Breast epithelium (tissue), 3 donors: Measurements from ENCODE around the gene MYLK.

ENCODE experiments used
- CTCF ChIP-seq, 3 donors: fragments of 450-650 bp; IDR thresholded peaks; one replicate each; pipeline ENCODE4 v1.5.1; 2016 to 2017; ENCODE audit warnings: antibody characterized with exemption in 3 of 3, mild to moderate bottlenecking in 3 of 3, moderate library complexity in 3 of 3
- POLR2A ChIP-seq: fragments of 450-650 bp; IDR thresholded peaks from one replicate; pipeline ENCODE4 v1.6.1; 2016; ENCODE audit warnings: antibody characterized with exemption, mild to moderate bottlenecking, moderate library complexity

GRCh38 chr3:123930445-123930844, 46.3 kb upstream of the MYLK start:
- no peak for TF ChIP-seq CTCF (IDR thresholded peaks at IDR 0.05)
- no peak for TF ChIP-seq POLR2A
